Fibroblast of the aortic adventitia (primary cell): ENCODE data around the gene DCD. TPM values are rescaled to one million over a fixed set of nuclear protein-coding genes. Genes with fewer than 3 reads are reported as not detected.
A peak's percentile ranks its signal among the peaks of the same experiment; 100 is the strongest.
"Not testable (repeated sequence)": the region's sequence is repeated elsewhere in the genome, so short reads cannot be mapped to it uniquely, and the experiment has no call there.

Experiments
- DNase-seq: peaks from one replicate; pipeline ENCODE4 v3.0.0-alpha.2; 2010; ENCODE audit warnings: low read depth
- H3K4me3 ChIP-seq: 2 replicates; pipeline ENCODE4 v1.5.1; 2011; ENCODE audit warnings: low read depth, mild to moderate bottlenecking, control low read depth, low read length, moderate library complexity
- CTCF ChIP-seq: IDR thresholded peaks from 2 replicates; pipeline ENCODE4 v1.5.1; 2011; ENCODE audit warnings: mild to moderate bottlenecking, low read length, control low read depth, inconsistent platforms; ENCODE audit not compliant: insufficient read depth
- total RNA-seq: library from RNA; depleted of rRNA; stranded (reverse); fragments of >200 nt; gene quantifications from 2 replicates; pipeline ENCODE4 v1.2.3, GENCODE V29; 2012; ENCODE audit warnings: low replicate concordance

Gene DCD
- total RNA-seq, 1 donor, result not detected

- no peak for TF ChIP-seq CTCF
- DNase-seq, result no peak
Observed at GRCh38 chr12:54666008-54666407, 17.8 kb upstream of the DCD start.

GRCh38 chr12:54665022-54665635 is 17.0 kb upstream of the DCD start:
- DNase-seq, H3K4me3 ChIP-seq: not testable (repeated sequence)

More at GRCh38 chr12:54666008-54666407, 17.8 kb upstream of the DCD start:
- H3K4me3 ChIP-seq, result no peak overlapping the region

GRCh38 chr12:54663603-54664002 is 15.4 kb upstream of the DCD start:
- no peak overlapping the region for H3K4me3 ChIP-seq
- no peak for DNase-seq
- no peak for TF ChIP-seq CTCF

GRCh38 chr12:54662026-54662425 is 13.9 kb upstream of the DCD start:
- H3K4me3 ChIP-seq, result no peak overlapping the region
- TF ChIP-seq CTCF, result no peak
- no peak for DNase-seq

GRCh38 chr12:54661048-54661447 is 12.9 kb upstream of the DCD start:
- DNase-seq, result no peak
- H3K4me3 ChIP-seq, result no peak overlapping the region
- no peak for TF ChIP-seq CTCF

GRCh38 chr12:54660320-54660962 is 12.3 kb upstream of the DCD start:
- DNase-seq, result no peak
- H3K4me3 ChIP-seq, result no peak overlapping the region
- no peak for TF ChIP-seq CTCF

GRCh38 chr12:54658306-54659264 is 10.4 kb upstream of the DCD start:
- H3K4me3 ChIP-seq, result no peak overlapping the region
- peak; percentile 16 for DNase-seq

More at GRCh38 chr12:54658306-54659264, 10.4 kb upstream of the DCD start:
- peak; percentile 56 for TF ChIP-seq CTCF
